Measurements from ENCODE around the gene UNCX. TPM values are rescaled to one million over a fixed set of nuclear protein-coding genes. Genes with fewer than 3 reads are reported as not detected.

Gene UNCX
- total RNA-seq, 2 experiments from 2014 or later, result not detected

DNA sequence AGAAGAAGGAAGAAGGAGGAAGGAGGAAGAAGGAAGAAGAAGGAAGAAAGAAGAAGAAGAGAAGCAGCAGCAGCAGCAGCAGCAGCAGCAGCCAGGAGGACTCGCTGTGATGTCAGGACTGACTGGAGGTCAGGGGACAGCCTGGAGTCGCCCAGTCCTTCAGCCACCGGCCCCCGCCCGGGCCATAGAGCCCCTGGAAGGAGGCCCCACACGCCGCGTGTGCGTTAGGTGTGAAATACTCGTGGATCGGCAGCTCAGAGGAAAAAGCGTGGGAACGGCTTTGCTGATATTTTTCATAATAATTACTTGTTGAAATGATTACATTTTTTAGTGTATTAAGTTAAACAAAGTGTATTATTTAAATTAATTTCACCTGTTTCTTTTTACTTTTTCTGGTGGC lies 48.4 kb downstream of the UNCX start:
- no peak for ATAC-seq (ENCODE audit: poor library complexity)
- H3K4me3 Mint-ChIP-seq, result no peak overlapping the region
- ChIA-PET POLR2A (no interaction called here), CTCF (no interaction called here)
- TF ChIP-seq, protein P1, sequence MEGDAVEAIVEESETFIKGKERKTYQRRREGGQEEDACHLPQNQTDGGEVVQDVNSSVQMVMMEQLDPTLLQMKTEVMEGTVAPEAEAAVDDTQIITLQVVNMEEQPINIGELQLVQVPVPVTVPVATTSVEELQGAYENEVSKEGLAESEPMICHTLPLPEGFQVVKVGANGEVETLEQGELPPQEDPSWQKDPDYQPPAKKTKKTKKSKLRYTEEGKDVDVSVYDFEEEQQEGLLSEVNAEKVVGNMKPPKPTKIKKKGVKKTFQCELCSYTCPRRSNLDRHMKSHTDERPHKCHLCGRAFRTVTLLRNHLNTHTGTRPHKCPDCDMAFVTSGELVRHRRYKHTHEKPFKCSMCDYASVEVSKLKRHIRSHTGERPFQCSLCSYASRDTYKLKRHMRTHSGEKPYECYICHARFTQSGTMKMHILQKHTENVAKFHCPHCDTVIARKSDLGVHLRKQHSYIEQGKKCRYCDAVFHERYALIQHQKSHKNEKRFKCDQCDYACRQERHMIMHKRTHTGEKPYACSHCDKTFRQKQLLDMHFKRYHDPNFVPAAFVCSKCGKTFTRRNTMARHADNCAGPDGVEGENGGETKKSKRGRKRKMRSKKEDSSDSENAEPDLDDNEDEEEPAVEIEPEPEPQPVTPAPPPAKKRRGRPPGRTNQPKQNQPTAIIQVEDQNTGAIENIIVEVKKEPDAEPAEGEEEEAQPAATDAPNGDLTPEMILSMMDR (IDR thresholded peaks at IDR 0.05), result no peak
- Histone ChIP-seq H3K4me1 (ENCODE audit: insufficient read depth, low read length) (no peaks in the 10 kb centered on the region), H3K27ac (ENCODE audit: low read depth in 1 of 2, low read length in 2 of 2) (no peak overlapping the region), H3K9me3 (ENCODE audit: control insufficient read depth in 1 of 2, insufficient read depth in 1 of 2, low read length in 2 of 2) (peaks cover 0 to 28% of the 10 kb centered on the region in 2 experiments), H3K4me3 (ENCODE audit: low read length) (no peak overlapping the region), H3K27me3 (ENCODE audit: control insufficient read depth in 1 of 2, insufficient read depth in 2 of 2, low read length in 2 of 2) (peaks cover 4 to 7% of the 10 kb centered on the region in 2 experiments), H3K36me3 (ENCODE audit: insufficient read depth, low read length) (no peaks in the 10 kb centered on the region)
- intact Hi-C loops (cut with DNase I, micrococcal nuclease), result no loop called here
- H3K27me3 Mint-ChIP-seq, result peaks cover 14% of the 10 kb centered on the region
- peaks cover 4% of the 10 kb centered on the region for H3K9me3 Mint-ChIP-seq
- no peak overlapping the region for H3K27ac Mint-ChIP-seq
- H3K36me3 Mint-ChIP-seq (ENCODE audit: low read depth), result no peaks in the 10 kb centered on the region
- no peak for DNase-seq
- no peaks in the 10 kb centered on the region for H3K4me1 Mint-ChIP-seq (ENCODE audit: low read depth)

DNA sequence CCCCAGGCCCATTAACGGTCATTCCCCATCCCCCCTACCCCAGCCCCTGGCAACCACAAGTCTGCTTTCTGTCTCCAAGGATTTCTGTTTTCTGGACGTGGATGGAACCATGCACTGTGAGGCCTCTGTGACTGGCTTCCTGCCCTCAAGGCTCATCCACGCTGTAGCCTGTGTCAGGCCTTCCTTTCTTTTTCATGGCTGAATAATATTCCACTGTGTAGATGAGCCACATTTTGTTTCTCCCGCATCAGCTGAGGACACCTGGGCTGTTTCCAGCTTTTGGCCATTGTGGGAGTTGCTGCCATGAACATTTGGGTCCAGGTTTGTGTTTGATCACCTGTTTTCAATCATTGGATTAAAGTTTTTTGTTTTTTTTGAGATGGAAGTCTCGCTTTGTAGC lies 50.0 kb downstream of the UNCX start:
- H3K27me3 Mint-ChIP-seq, result peaks cover 15% of the 10 kb centered on the region
- H3K27me3 ChIP-seq (ENCODE audit: control insufficient read depth in 1 of 2, insufficient read depth in 2 of 2, low read length in 2 of 2), result peaks cover 4 to 8% of the 10 kb centered on the region in 2 experiments
- peaks cover 0 to 18% of the 10 kb centered on the region in 2 experiments for H3K9me3 ChIP-seq (ENCODE audit: control insufficient read depth in 1 of 2, insufficient read depth in 1 of 2, low read length in 2 of 2)
- peaks cover 4% of the 10 kb centered on the region for H3K9me3 Mint-ChIP-seq
- H3K4me1 Mint-ChIP-seq (ENCODE audit: low read depth), result no peaks in the 10 kb centered on the region
- no peaks in the 10 kb centered on the region for H3K4me1 ChIP-seq (ENCODE audit: insufficient read depth, low read length)
- H3K36me3 ChIP-seq (ENCODE audit: insufficient read depth, low read length), result no peaks in the 10 kb centered on the region
- TF ChIP-seq, protein P1 (IDR thresholded peaks at IDR 0.05), result no peak
- intact Hi-C loops (cut with DNase I, micrococcal nuclease), result no loop called here
- DNase-seq (no peak), ATAC-seq (ENCODE audit: poor library complexity) (no peak)
- ChIA-PET CTCF (no interaction called here), POLR2A (no interaction called here)
- no peak overlapping the region for H3K27ac Mint-ChIP-seq
- no peak overlapping the region for H3K4me3 ChIP-seq (ENCODE audit: low read length)
- H3K4me3 Mint-ChIP-seq, result no peak overlapping the region
- H3K36me3 Mint-ChIP-seq (ENCODE audit: low read depth), result no peaks in the 10 kb centered on the region
- no peak overlapping the region for H3K27ac ChIP-seq (ENCODE audit: low read depth in 1 of 2, low read length in 2 of 2)

DNA sequence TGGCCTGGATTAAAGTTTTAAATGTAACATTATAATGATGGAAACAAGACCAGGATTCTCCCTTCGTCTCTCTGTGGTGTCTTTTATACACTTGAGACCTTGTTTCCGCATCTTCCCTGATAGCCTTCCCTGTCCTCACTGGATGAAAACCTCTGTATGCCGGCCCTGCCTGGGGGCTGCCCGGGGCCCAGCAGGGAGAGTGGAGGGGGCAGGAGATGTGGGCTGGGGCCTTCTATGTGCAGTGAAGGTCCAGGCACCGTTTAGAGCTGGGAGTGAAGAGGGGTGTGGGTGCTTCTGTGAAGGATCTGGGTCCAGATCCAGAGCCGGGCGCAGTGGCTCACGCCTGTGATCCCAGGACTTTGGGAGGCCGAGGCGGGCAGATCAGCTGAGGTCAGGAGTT lies 50.7 kb downstream of the UNCX start:
- intact Hi-C loops (cut with DNase I, micrococcal nuclease), result no loop called here
- peaks cover 4 to 6% of the 10 kb centered on the region in 2 experiments for H3K27me3 ChIP-seq (ENCODE audit: control insufficient read depth in 1 of 2, insufficient read depth in 2 of 2, low read length in 2 of 2)
- no peak overlapping the region for H3K27ac ChIP-seq (ENCODE audit: low read depth in 1 of 2, low read length in 2 of 2)
- H3K9me3 ChIP-seq (ENCODE audit: control insufficient read depth in 1 of 2, insufficient read depth in 1 of 2, low read length in 2 of 2), result peaks cover 0 to 13% of the 10 kb centered on the region in 2 experiments
- DNase-seq (no peak), ATAC-seq (ENCODE audit: poor library complexity) (no peak)
- no peaks in the 10 kb centered on the region for H3K4me1 Mint-ChIP-seq (ENCODE audit: low read depth)
- H3K4me3 ChIP-seq (ENCODE audit: low read length), result no peak overlapping the region
- H3K27me3 Mint-ChIP-seq, result peaks cover 15% of the 10 kb centered on the region
- peaks cover 4% of the 10 kb centered on the region for H3K9me3 Mint-ChIP-seq
- H3K36me3 Mint-ChIP-seq (ENCODE audit: low read depth), result no peaks in the 10 kb centered on the region
- H3K27ac Mint-ChIP-seq, result no peak overlapping the region
- POLR2A ChIA-PET, result no interaction called here
- H3K36me3 ChIP-seq (ENCODE audit: insufficient read depth, low read length), result no peaks in the 10 kb centered on the region
- no peak overlapping the region for H3K4me3 Mint-ChIP-seq
- H3K4me1 ChIP-seq (ENCODE audit: insufficient read depth, low read length), result no peaks in the 10 kb centered on the region
- CTCF ChIA-PET, result no interaction called here
- TF ChIP-seq, protein P1 (IDR thresholded peaks at IDR 0.05), result no peak
